HCT116 (cell line): ENCODE measurements around the gene MGST2. TPM values are rescaled to one million over a fixed set of nuclear protein-coding genes. Genes with fewer than 3 reads are reported as not detected.

Experiments
- ATAC-seq: fragments of 200-7000 bp; cut with Tn5 transposase; 2 replicates; pipeline ENCODE4 v1.9.1; 2020; ENCODE audit warnings: mild to moderate bottlenecking, moderate library complexity
- BruUV-seq: library from RNA; stranded (reverse); fragments of 400-500 nt; replicated peaks from 2 replicates; lab custom pipeline; 2021; lab: Mats Ljungman, UMichigan
- CTCF ChIA-PET: fragments of 300-600 bp; sonication (Branson Sonifier 250); formaldehyde crosslinking; loops from one replicate; lab custom pipeline; 2021; ENCODE audit warnings: antibody characterized with exemption; lab: Charles Lee
- POLR2A ChIA-PET: fragments of 300-600, 350-600 bp; sonication (Branson Sonifier 250); formaldehyde crosslinking; loops from one replicate; lab custom pipeline; 2021; ENCODE audit warnings: antibody characterized with exemption; lab: Charles Lee
- RAD21 ChIA-PET, 2 experiments: fragments of 300-600 bp; sonication (Branson Sonifier 250); formaldehyde crosslinking; loops; one replicate each; lab custom pipeline; 2023; ENCODE audit warnings: low total read pairs in 2 of 2; ENCODE audit not compliant: uncharacterized antibody in 2 of 2, unreplicated experiment in 2 of 2, low non-redundant PET in 1 of 2; lab: Charles Lee
- DNase-seq: peaks from one replicate; pipeline ENCODE4 v3.0.0-alpha.2; 2010; ENCODE audit warnings: low read depth, low spot score
- H2AFZ ChIP-seq: fragments of 200-600 bp; shearing (Covaris generic), sonication (generic); 2 replicates; pipeline ENCODE4 v1.6.1; 2017; ENCODE audit warnings: low read depth, mixed run types, mixed read lengths, antibody characterized with exemption, low read length; ENCODE audit not compliant: poor library complexity, severe bottlenecking
- H3K27ac ChIP-seq: 2 replicates; pipeline ENCODE4 v1.5.1; 2012; ENCODE audit warnings: low read depth, low read length
- H3K27me3 ChIP-seq: fragments of 200-600 bp; sonication (generic); 2 replicates; pipeline ENCODE4 v1.6.1; 2016; ENCODE audit warnings: mixed run types, low read length, mixed read lengths; ENCODE audit not compliant: insufficient read depth
- H3K36me3 ChIP-seq, 2 experiments: fragments of 200-500 bp in 1 of 2; fragments of 200-600 bp in 1 of 2; sonication (Bioruptor generic) in 1 of 2; sonication (generic) in 1 of 2; 2 replicates each; pipeline versions ENCODE4 v1.5.1 to v1.6.1; 2014 to 2016; ENCODE audit warnings: low read length in 2 of 2, inconsistent platforms in 1 of 2, mixed read lengths in 1 of 2, mixed run types in 1 of 2; ENCODE audit not compliant: insufficient read depth in 2 of 2, control insufficient read depth in 1 of 2
- H3K4me1 ChIP-seq, 2 experiments: fragments of 200-600 bp in 1 of 2; sonication (generic) in 1 of 2; 2 replicates each; pipeline versions ENCODE4 v1.5.1 to v1.6.1; 2012 to 2017; ENCODE audit warnings: low read length in 2 of 2, inconsistent platforms in 1 of 2, mild to moderate bottlenecking in 1 of 2, mixed read lengths in 1 of 2, mixed run types in 1 of 2, moderate library complexity in 1 of 2; ENCODE audit not compliant: insufficient read depth in 2 of 2, control insufficient read depth in 1 of 2
- H3K4me2 ChIP-seq: fragments of 200-600 bp; sonication (generic); 2 replicates; pipeline ENCODE4 v1.6.1; 2017; ENCODE audit warnings: mixed run types, low read length, mixed read lengths
- H3K4me3 ChIP-seq, 2 experiments: fragments of 200-600 bp in 1 of 2; sonication (generic) in 1 of 2; replicated peaks in 1 of 2; 2 replicates each; pipeline ENCODE4 v1.5.1; 2011 to 2016; ENCODE audit warnings: low read length in 2 of 2, control low read depth in 1 of 2, low read depth in 1 of 2, mild to moderate bottlenecking in 1 of 2, mixed read lengths in 1 of 2, mixed run types in 1 of 2
- H3K79me2 ChIP-seq: fragments of 200-600 bp; sonication (generic); 2 replicates; pipeline ENCODE4 v1.6.1; 2017; ENCODE audit warnings: mild to moderate bottlenecking, mixed run types, low read length, moderate library complexity, mixed read lengths; ENCODE audit not compliant: insufficient read depth
- H3K9ac ChIP-seq: fragments of 200-600 bp; sonication (generic); 2 replicates; pipeline ENCODE4 v1.6.1; 2016; ENCODE audit warnings: low read length, mixed read lengths
- H3K9me2 ChIP-seq: fragments of 200-600 bp; sonication (generic), shearing (Covaris generic); 2 replicates; pipeline ENCODE4 v1.6.1; 2017; ENCODE audit warnings: mixed run types, mild to moderate bottlenecking, moderate library complexity; ENCODE audit not compliant: insufficient read depth
- H3K9me3 ChIP-seq, 2 experiments: fragments of 200-500 bp in 1 of 2; fragments of 200-600 bp in 1 of 2; sonication (Bioruptor generic) in 1 of 2; sonication (generic) in 1 of 2; 2 replicates each; pipeline ENCODE4 v1.6.1; 2014 to 2017; ENCODE audit warnings: low read length in 2 of 2, mixed read lengths in 2 of 2, inconsistent platforms in 1 of 2, low read depth in 1 of 2, mild to moderate bottlenecking in 1 of 2, mixed run types in 1 of 2, moderate library complexity in 1 of 2; ENCODE audit not compliant: control insufficient read depth in 1 of 2, insufficient read depth in 1 of 2
- H4K20me1 ChIP-seq: fragments of 200-600 bp; sonication (generic), shearing (Covaris generic); 2 replicates; pipeline ENCODE4 v1.6.1; 2017; ENCODE audit warnings: mixed run types, mild to moderate bottlenecking, moderate library complexity; ENCODE audit not compliant: insufficient read depth
- ATF3 ChIP-seq: IDR thresholded peaks from 2 replicates; pipeline ENCODE4 v1.6.1; 2012
- CBX3 ChIP-seq: IDR thresholded peaks from 2 replicates; pipeline ENCODE4 v1.6.1; 2012; ENCODE audit warnings: low read depth
- CTCF ChIP-seq, 3 experiments: fragments of 200-600 bp in 1 of 3; sonication (generic) in 1 of 3; IDR thresholded peaks in 2 of 3; conservative IDR thresholded peaks in 1 of 3; 2 replicates each; pipeline ENCODE4 v1.5.1; 2012 to 2017; ENCODE audit warnings: low read depth in 2 of 3, low read length in 2 of 3, antibody characterized with exemption in 1 of 3, borderline replicate concordance in 1 of 3, control low read depth in 1 of 3, mild to moderate bottlenecking in 1 of 3, mixed read lengths in 1 of 3, mixed run types in 1 of 3, moderate library complexity in 1 of 3; ENCODE audit not compliant: insufficient read depth in 1 of 3
- EGR1 ChIP-seq: IDR thresholded peaks from 2 replicates; pipeline ENCODE4 v1.6.1; 2012; ENCODE audit warnings: low read depth
- ELF1 ChIP-seq: IDR thresholded peaks from 2 replicates; pipeline ENCODE4 v1.6.1; 2012; ENCODE audit warnings: low read depth, borderline replicate concordance
- EZH2 ChIP-seq: fragments of 200-600 bp; sonication (generic); IDR thresholded peaks from 2 replicates; pipeline ENCODE4 v1.6.1; 2017; ENCODE audit warnings: antibody characterized with exemption, mixed run types
- EZH2phosphoT487 ChIP-seq: fragments of 200-600 bp; IDR thresholded peaks from 2 replicates; pipeline ENCODE4 v1.6.1; 2018; ENCODE audit warnings: antibody characterized with exemption, borderline replicate concordance
- FOSL1 ChIP-seq: IDR thresholded peaks from 2 replicates; pipeline ENCODE4 v1.6.1; 2012; ENCODE audit warnings: low read depth
- JUND ChIP-seq: IDR thresholded peaks from 2 replicates; pipeline ENCODE4 v1.6.1; 2012
- POLR2A ChIP-seq: IDR thresholded peaks from 2 replicates; pipeline ENCODE4 v1.7.0; 2011; ENCODE audit warnings: borderline replicate concordance; ENCODE audit not compliant: insufficient read depth, insufficient read length; ENCODE audit errors: extremely low read depth
- POLR2AphosphoS5 ChIP-seq: IDR thresholded peaks from 2 replicates; pipeline ENCODE4 v1.6.1; 2011; ENCODE audit warnings: mild to moderate bottlenecking, low read depth, low read length, moderate library complexity
- SIN3A ChIP-seq: IDR thresholded peaks from 2 replicates; pipeline ENCODE4 v1.6.1; 2012; ENCODE audit warnings: low read depth
- SP1 ChIP-seq: IDR thresholded peaks from 2 replicates; pipeline ENCODE4 v1.6.1; 2012; ENCODE audit warnings: low read depth
- SRF ChIP-seq: IDR thresholded peaks from 2 replicates; pipeline ENCODE4 v1.6.1; 2012; ENCODE audit warnings: low read depth
- YY1 ChIP-seq: IDR thresholded peaks from 2 replicates; pipeline ENCODE4 v1.6.1; 2011; ENCODE audit warnings: low read length, low read depth, moderate library complexity, mild to moderate bottlenecking; ENCODE audit not compliant: insufficient replicate concordance; ENCODE audit errors: extremely low read depth
- ZBTB33 ChIP-seq: IDR thresholded peaks from 2 replicates; pipeline ENCODE4 v1.6.1; 2011; ENCODE audit warnings: mild to moderate bottlenecking, low read length, moderate library complexity; ENCODE audit not compliant: insufficient replicate concordance; ENCODE audit errors: extremely low read depth
- intact Hi-C: fragments of 100-400 bp; cut with micrococcal nuclease; formaldehyde crosslinking; loops from 2 replicates; pipeline ENCODE4 v1.10.0; 2022
- total RNA-seq: library from RNA; stranded (reverse); gene quantifications from one replicate; pipeline ENCODE4 v1.2.1, GENCODE V29; 2021; ENCODE audit not compliant: unreplicated experiment

The MGST2 gene
- total RNA-seq, 1 experiment from 2014 or later, result 24.3 TPM

GRCh38 chr4:139672215-139672614, 6.6 kb downstream of the MGST2 start (continued):
- TF ChIP-seq EZH2, result no peak
- TF ChIP-seq FOSL1, result no peak
- TF ChIP-seq CTCF (IDR thresholded peaks at IDR 0.05 in 2 of 3, conservative IDR thresholded peaks at IDR 0.05 in 1 of 3; ENCODE audit: borderline replicate concordance in 1 of 3, insufficient read depth in 1 of 3, low read depth in 2 of 3, low read length in 2 of 3), result no peak
- no peak for TF ChIP-seq SIN3A
- TF ChIP-seq POLR2AphosphoS5, result no peak
- no peak for TF ChIP-seq CBX3
- no peak for TF ChIP-seq ATF3
- TF ChIP-seq EGR1, result no peak

GRCh38 chr4:139672732-139673131, 7.1 kb downstream of the MGST2 start:
- ATAC-seq (no peak), DNase-seq (no peak)
- Histone ChIP-seq H3K27me3 (no peaks in the 10 kb centered on the region), H3K27ac (no peak overlapping the region), H3K9me3 (no peaks in the 10 kb centered on the region), H3K9me2 (no peaks in the 10 kb centered on the region), H3K9ac (no peak overlapping the region), H3K4me3 (no peak overlapping the region), H3K79me2 (no peaks in the 10 kb centered on the region), H4K20me1 (no peaks in the 10 kb centered on the region), H3K4me1 (no peaks in the 10 kb centered on the region), H3K4me2 (no peak overlapping the region), H3K36me3 (no peaks in the 10 kb centered on the region), H2AFZ (no peak overlapping the region)
- ChIA-PET POLR2A (no interaction called here), CTCF (no interaction called here), RAD21 (no interaction called here)
- intact Hi-C loops, result no loop called here
- no TSS peak for BruUV-seq
- no peak for TF ChIP-seq POLR2A
- TF ChIP-seq JUND, result no peak
- TF ChIP-seq CTCF (IDR thresholded peaks at IDR 0.05 in 2 of 3, conservative IDR thresholded peaks at IDR 0.05 in 1 of 3; ENCODE audit: borderline replicate concordance in 1 of 3, insufficient read depth in 1 of 3, low read depth in 2 of 3, low read length in 2 of 3), result no peak
- no peak for TF ChIP-seq ELF1
- no peak for TF ChIP-seq YY1
- no peak for TF ChIP-seq EGR1
- TF ChIP-seq SP1, result no peak
- no peak for TF ChIP-seq SRF
- TF ChIP-seq EZH2phosphoT487, result no peak
- TF ChIP-seq ZBTB33, result no peak
